GM10248 (cell line): Measurements from ENCODE around the gene INAFM2.

ENCODE experiments used
- CTCF ChIA-PET: fragments of 300-600 bp; sonication (Branson Sonifier 250); formaldehyde crosslinking; extraction: SDS; loops from one replicate; lab custom pipeline; 2021; ENCODE audit warnings: antibody characterized with exemption; lab: Yijun Ruan, JAX
- POLR2A ChIA-PET: fragments of 350-650 bp; sonication (Branson Sonifier 250); formaldehyde crosslinking; extraction: SDS; loops from one replicate; lab custom pipeline; 2020; ENCODE audit warnings: antibody characterized with exemption; lab: Yijun Ruan, JAX
- DNase-seq: peaks from one replicate; pipeline ENCODE4 v3.0.0; 2012; ENCODE audit errors: extremely low spot score
- CTCF ChIP-seq: IDR thresholded peaks from 2 replicates; pipeline ENCODE4 v1.5.1; 2012; ENCODE audit warnings: mild to moderate bottlenecking, low read depth; ENCODE audit errors: extremely low read depth, missing control alignments, control extremely low read depth

The INAFM2 gene

GRCh38 chr15:40368719-40369473 is 45.4 kb downstream of the INAFM2 start:
- ChIA-PET POLR2A (interaction anchor here (0.6 kb wide), 1 partner anchor 29 kb away, joined by 7 read pairs; no protein-coding TSS in a partner anchor), CTCF (interaction anchor here (0.7 to 8.7 kb wide), 26 partner anchors 8 to 414 kb away, joined by 3 to 179 read pairs (median 5); partner anchors contain the start of genes DISP2, IVD, KNSTRN and PHGR1)
- no peak for TF ChIP-seq CTCF
- no peak for DNase-seq

GRCh38 chr15:40369474-40369869 is 46.0 kb downstream of the INAFM2 start:
- POLR2A ChIA-PET = no interaction called here
- no peak for TF ChIP-seq CTCF
- no peak for DNase-seq
- CTCF ChIA-PET = interaction anchor here (0.9 to 8.7 kb wide), 14 partner anchors 8 to 413 kb away, joined by 3 to 179 read pairs (median 12); partner anchors contain the start of genes DISP2, KNSTRN and PHGR1

- TF ChIP-seq CTCF = no peak
- DNase-seq = no peak
- ChIA-PET POLR2A (no interaction called here), CTCF (interaction anchor here (1.0 to 8.7 kb wide), 10 partner anchors 7 to 96 kb away, joined by 3 to 179 read pairs (median 16); partner anchors contain the start of genes DISP2, KNSTRN and PHGR1)
These were observed 46.5 kb downstream of the INAFM2 start for GRCh38 chr15:40369971-40370370.

GRCh38 chr15:40372981-40373380 is 49.5 kb downstream of the INAFM2 start:
- DNase-seq = no peak
- POLR2A ChIA-PET = no interaction called here
- CTCF ChIA-PET = interaction anchor here (1.0 to 8.7 kb wide), 2 partner anchors 33 to 46 kb away, joined by 3 to 179 read pairs; no protein-coding TSS in a partner anchor
- no peak for TF ChIP-seq CTCF
